GM12878 (cell line): Measurements from ENCODE around the gene KDF1. TPM values are rescaled to one million over a fixed set of nuclear protein-coding genes. Genes with fewer than 3 reads are reported as not detected.

Experiments used
- ATAC-seq: fragments of 200-7000 bp; cut with Tn5 transposase; 3 replicates; pipeline ENCODE4 v1.9.1; 2020; ENCODE audit warnings: mild to moderate bottlenecking, moderate library complexity
- BruUV-seq: library from RNA; stranded (reverse); fragments of 400-500 nt; replicated peaks from 2 replicates; lab custom pipeline; 2021; lab: Mats Ljungman, UMichigan
- CTCF ChIA-PET: fragments of 300-600 bp; sonication (Branson Sonifier 250); formaldehyde crosslinking; extraction: SDS; loops from one replicate; lab custom pipeline; 2021; ENCODE audit warnings: inconsistent platforms; lab: Yijun Ruan, JAX
- POLR2A ChIA-PET: fragments of 350-600 bp; formaldehyde crosslinking; extraction: SDS; loops from one replicate; lab custom pipeline; 2021; ENCODE audit warnings: inconsistent platforms; lab: Charles Lee
- RAD21 ChIA-PET: fragments of 300-600 bp; sonication (Branson Sonifier 250); formaldehyde crosslinking; loops from one replicate; lab custom pipeline; 2023; ENCODE audit warnings: antibody characterized with exemption; ENCODE audit not compliant: unreplicated experiment; lab: Charles Lee
- SMC1A ChIA-PET: fragments of 300-600 bp; sonication (Branson Sonifier 250); formaldehyde crosslinking; loops from one replicate; lab custom pipeline; 2023; ENCODE audit not compliant: unreplicated experiment, uncharacterized antibody; lab: Charles Lee
- DNase-seq: peaks from one replicate; pipeline ENCODE4 v3.0.0-alpha.2; 2011; ENCODE audit warnings: low read depth, low spot score
- FAIRE-seq: peaks from 3 replicates; lab custom pipeline; 2011; peaks lifted over from hg19 to GRCh38; lab: Jason Lieb, UNC
- H2AFZ ChIP-seq: 2 replicates; pipeline ENCODE4 v1.6.0; 2011; ENCODE audit warnings: low read depth, low read length, control low read depth; ENCODE audit not compliant: control insufficient read depth
- H3K27ac ChIP-seq: 2 replicates; pipeline ENCODE4 v1.5.1; 2011; ENCODE audit warnings: control low read depth; ENCODE audit not compliant: control insufficient read depth, insufficient read depth
- H3K27me3 ChIP-seq, 2 experiments: replicated peaks in 1 of 2; 2 replicates each; pipeline versions ENCODE4 v1.6.0 to v1.6.1; 2011; ENCODE audit warnings: low read length in 1 of 2; ENCODE audit not compliant: control insufficient read depth in 2 of 2, insufficient read depth in 2 of 2
- H3K36me3 ChIP-seq, 2 experiments: 2 replicates each; pipeline ENCODE4 v1.5.1; 2011; ENCODE audit warnings: low read length in 1 of 2; ENCODE audit not compliant: control insufficient read depth in 2 of 2, insufficient read depth in 2 of 2
- H3K4me1 ChIP-seq: 2 replicates; pipeline ENCODE4 v1.6.1; 2011; ENCODE audit warnings: mild to moderate bottlenecking, low read length, moderate library complexity, mixed read lengths; ENCODE audit not compliant: control insufficient read depth, insufficient read depth
- H3K4me2 ChIP-seq: 2 replicates; pipeline ENCODE4 v1.6.0; 2011; ENCODE audit warnings: control low read depth; ENCODE audit not compliant: control insufficient read depth, insufficient read depth
- H3K4me3 ChIP-seq: fragments of 200-600 bp; sonication (generic); 2 replicates; pipeline ENCODE4 v1.5.1; 2016
- H3K79me2 ChIP-seq: 2 replicates; pipeline ENCODE4 v1.6.0; 2011; ENCODE audit warnings: low read length; ENCODE audit not compliant: control insufficient read depth, insufficient read depth
- H3K9ac ChIP-seq: 2 replicates; pipeline ENCODE4 v1.8.0; 2011; ENCODE audit warnings: low read length, control low read depth, mixed read lengths; ENCODE audit not compliant: control insufficient read depth, insufficient read depth
- H3K9me3 ChIP-seq: replicated peaks from 3 replicates; pipeline ENCODE4 v1.5.1; 2011; ENCODE audit warnings: mild to moderate bottlenecking, low read length; ENCODE audit not compliant: control insufficient read depth, insufficient read depth
- H4K20me1 ChIP-seq: 2 replicates; pipeline ENCODE4 v1.6.0; 2011; ENCODE audit not compliant: control insufficient read depth, insufficient read depth
- BCL11A ChIP-seq: IDR thresholded peaks from 2 replicates; pipeline ENCODE4 v1.6.1; 2011; ENCODE audit warnings: low read depth, low read length
- BRCA1 ChIP-seq: IDR thresholded peaks from 2 replicates; pipeline ENCODE4 v1.6.1; 2011; ENCODE audit warnings: low read depth, low read length, improper control_type of control experiment
- CBX3 ChIP-seq: fragments of 200-600 bp; sonication (generic); IDR thresholded peaks from 2 replicates; pipeline ENCODE4 v1.6.1; 2016; ENCODE audit warnings: low read depth, borderline replicate concordance
- CREB1 ChIP-seq: IDR thresholded peaks from 2 replicates; pipeline ENCODE4 v1.6.1; 2012; ENCODE audit warnings: low read depth, mild to moderate bottlenecking, inconsistent platforms
- DPF2 ChIP-seq: fragments of 450-650 bp; IDR thresholded peaks from 2 replicates; pipeline ENCODE4 v1.6.1; 2017; ENCODE audit warnings: mild to moderate bottlenecking
- EGR1 ChIP-seq, 2 experiments: IDR thresholded peaks; 1 replicate in 1 of 2; 2 replicates in 1 of 2; pipeline ENCODE4 v1.6.1; 2011 to 2012; ENCODE audit warnings: low read depth in 2 of 2, low read length in 2 of 2, borderline replicate concordance in 1 of 2, mild to moderate bottlenecking in 1 of 2, moderate library complexity in 1 of 2
- IRF4 ChIP-seq: IDR thresholded peaks from 2 replicates; pipeline ENCODE4 v1.6.1; 2011; ENCODE audit warnings: low read depth, low read length
- MEF2A ChIP-seq: IDR thresholded peaks from 2 replicates; pipeline ENCODE4 v1.6.1; 2011; ENCODE audit warnings: low read depth, mild to moderate bottlenecking, low read length, moderate library complexity; ENCODE audit not compliant: insufficient read depth
- POLR2A ChIP-seq: IDR thresholded peaks from 2 replicates; pipeline ENCODE4 v1.6.1; 2011; ENCODE audit warnings: low read depth, mild to moderate bottlenecking, low read length
- SMAD5 ChIP-seq: IDR thresholded peaks from 2 replicates; pipeline ENCODE4 v1.6.1; 2016; ENCODE audit warnings: antibody characterized with exemption, low read depth
- SRF ChIP-seq, 2 experiments: IDR thresholded peaks; 2 replicates each; pipeline ENCODE4 v1.6.1; 2011; ENCODE audit warnings: low read depth in 2 of 2, low read length in 2 of 2, mild to moderate bottlenecking in 1 of 2, moderate library complexity in 1 of 2
- YBX1 ChIP-seq: fragments of 450-650 bp; IDR thresholded peaks from 2 replicates; pipeline ENCODE4 v1.6.1; 2016; ENCODE audit warnings: antibody characterized with exemption
- ZSCAN29 ChIP-seq: fragments of 450-650 bp; IDR thresholded peaks from 2 replicates; pipeline ENCODE4 v1.6.1; 2017; ENCODE audit warnings: mild to moderate bottlenecking, moderate library complexity
- ZZZ3 ChIP-seq: IDR thresholded peaks from 2 replicates; pipeline ENCODE4 v1.6.1; 2011; ENCODE audit warnings: low read depth; ENCODE audit not compliant: control insufficient read depth, insufficient read length
- WGBS: methylation state at CpG from one replicate; pipeline ENCODE4 v1.1.6; 2016; ENCODE audit warnings: low lambda C conversion rate; ENCODE audit not compliant: insufficient replicate concordance, insufficient coverage; ENCODE audit errors: missing lambda C conversion rate; 5-methylcytosine and 5-hydroxymethylcytosine counted together
- in situ Hi-C: fragments of 300-500 bp; cut with MboI; formaldehyde crosslinking; loops from 9 replicates; pipeline ENCODE4 v1.14.3; 2018; ENCODE audit warnings: mixed read lengths
- intact Hi-C: fragments of 100-400 bp; cut with micrococcal nuclease; formaldehyde crosslinking; loops from one replicate; pipeline ENCODE4 v1.14.2; 2022; ENCODE audit not compliant: unreplicated experiment
- polyA plus RNA-seq, 11 experiments: library from polyadenylated mRNA; depleted of rRNA in 4 of 11; unstranded in 6 of 11; stranded (reverse) in 5 of 11; fragments of >200 nt; fragmentation: Nextera tagmentation in 4 of 11; fragmentation: Illumina TruSeq in 1 of 11; extraction: Ambion mirVana in 4 of 11; extraction: Trizol in 1 of 11; gene quantifications; 1 replicate in 1 of 11; 2 replicates in 10 of 11; pipeline versions ENCODE4 v1.2.1 to v1.2.3, GENCODE V29; 2011 to 2016; ENCODE audit warnings: inconsistent platforms in 2 of 11, missing spikeins in 2 of 11, low read depth in 1 of 11
- total RNA-seq, 4 experiments: library from RNA; depleted of rRNA in 3 of 4; stranded (reverse); fragments of >200 nt in 3 of 4; fragmentation: Illumina TruSeq in 1 of 4; extraction: Trizol in 1 of 4; gene quantifications; 2 replicates each; pipeline versions ENCODE4 v1.2.1 to v1.2.3, GENCODE V29; 2013 to 2021
- TF ChIP-seq, protein P1 (sequence below): fragments of 450-650 bp; conservative IDR thresholded peaks from 2 replicates; pipeline ENCODE4 v1.6.1; 2017; ENCODE audit warnings: mild to moderate bottlenecking, moderate library complexity
- TF ChIP-seq, protein P2 (sequence below): fragments of 450-650 bp; IDR thresholded peaks from 2 replicates; pipeline ENCODE4 v1.6.1; 2017; ENCODE audit warnings: mild to moderate bottlenecking
- TF ChIP-seq, protein P3 (sequence below): fragments of 450-650 bp; IDR thresholded peaks from 2 replicates; pipeline ENCODE4 v1.6.1; 2014; ENCODE audit warnings: mild to moderate bottlenecking
- TF ChIP-seq, protein P4 (sequence below): IDR thresholded peaks from 2 replicates; pipeline ENCODE4 v1.6.1; 2011; ENCODE audit warnings: borderline replicate concordance, low read depth, mild to moderate bottlenecking, moderate library complexity, mixed read lengths, low read length; ENCODE audit not compliant: insufficient read depth; ENCODE audit errors: extremely low read length

Gene KDF1
- total and polyA plus RNA-seq, 10 of the 15 experiments (the other 5 are each of a cell fraction or from before 2014, with no cell fraction given), result 0.03 to 0.13 (median 0.04) TPM; not detected in 7

DNA sequence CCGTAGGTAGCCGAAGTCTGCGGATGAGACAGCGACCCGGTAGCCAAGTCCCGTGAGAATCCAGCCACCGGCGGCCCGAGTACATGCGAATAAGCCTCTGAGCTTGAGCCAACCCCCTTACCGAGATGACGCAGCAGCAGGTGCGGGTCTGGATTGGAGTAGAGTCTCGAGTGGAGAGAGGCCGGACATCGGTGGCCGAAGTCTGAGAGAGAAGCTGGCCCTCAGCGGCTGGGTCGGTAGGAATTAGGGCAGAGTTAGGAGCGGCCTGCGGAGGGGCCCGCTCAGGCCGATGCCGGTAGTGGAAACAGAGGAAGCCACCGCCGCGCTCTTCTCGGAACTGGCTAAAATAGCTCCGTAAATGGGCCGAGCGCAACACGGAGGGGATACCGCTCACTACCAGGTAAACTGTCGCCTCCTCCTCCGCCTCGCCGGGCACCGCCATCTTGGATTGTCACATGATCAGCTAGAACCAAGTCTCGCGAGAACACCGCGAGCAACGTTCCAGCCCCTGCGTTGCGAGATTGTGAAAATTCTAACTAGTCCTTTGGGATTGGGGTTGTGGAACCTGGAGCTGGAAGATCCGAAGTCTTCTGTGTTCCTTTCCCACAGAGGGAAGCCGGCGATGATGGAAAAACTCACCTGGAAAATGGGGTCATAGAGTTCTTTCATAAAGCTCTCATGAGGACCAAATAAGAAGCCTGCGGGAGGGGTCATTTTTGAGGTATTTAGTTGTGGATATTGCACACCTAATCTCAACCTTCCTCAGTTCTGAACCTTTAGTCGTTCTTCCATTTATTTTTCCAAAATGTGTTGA lies 60.1 kb downstream of the KDF1 start, which contains the start of gene GPATCH3:
Gene GPATCH3 (minus strand): TSS at position 467 of the 814 bp plus-strand sequence. CDS start 25 bp downstream, at position 442.
- peak within 1 kb of the TSS; percentile 98 for H2AFZ ChIP-seq
- no peaks in the 10 kb centered on the region for H3K9me3 ChIP-seq
- H3K9ac ChIP-seq, result peak within 1 kb of the TSS; percentile 88
- ChIA-PET RAD21 (interaction anchor here (0.6 to 1.1 kb wide), 5 partner anchors 10 to 383 kb away, joined by 3 to 4 read pairs (median 3); partner anchors contain the start of genes GPN2, NR0B2, NUDC and SLC9A1), CTCF (interaction anchor here (1.0 to 1.7 kb wide), 6 partner anchors 10 to 146 kb away, joined by 3 to 6 read pairs (median 3); partner anchors contain the start of gene GPN2), POLR2A (interaction anchor here (0.6 to 3.6 kb wide), 8 partner anchors 9 to 266 kb away, joined by 3 to 33 read pairs (median 4); partner anchors contain the start of genes GPN2, NUDC and SLC9A1), SMC1A (interaction anchor here (0.5 to 2.8 kb wide), 10 partner anchors 10 to 408 kb away, joined by 3 to 18 read pairs (median 3); partner anchors contain the start of genes GPN2 and NUDC)
- peak within 1 kb of the TSS; percentile 84 for H3K4me2 ChIP-seq
- FAIRE-seq (peak; percentile 98), DNase-seq (peak; percentile 79), ATAC-seq (peak; percentile 96)
- 1% methylated on average over 50 of the region's 50 CpGs for WGBS
- H3K79me2 ChIP-seq, result peaks cover 18% of the 10 kb centered on the region
- intact Hi-C loops, result no loop called here
- no peaks in the 10 kb centered on the region for H3K27me3 ChIP-seq
- in situ Hi-C loops, result no loop called here
- H3K4me1 ChIP-seq, result peaks cover 6% of the 10 kb centered on the region; the same call in 1 of the 2 replicates
- H3K4me3 ChIP-seq, result peak within 1 kb of the TSS; percentile 85
- H3K36me3 ChIP-seq, result no peaks in the 10 kb centered on the region; a peak in 2 of 4 replicates
- H3K27ac ChIP-seq, result peak within 1 kb of the TSS; percentile 77
- BruUV-seq, result TSS peak; percentile 87
- H4K20me1 ChIP-seq, result no peaks in the 10 kb centered on the region
- TF ChIP-seq, protein P1, sequence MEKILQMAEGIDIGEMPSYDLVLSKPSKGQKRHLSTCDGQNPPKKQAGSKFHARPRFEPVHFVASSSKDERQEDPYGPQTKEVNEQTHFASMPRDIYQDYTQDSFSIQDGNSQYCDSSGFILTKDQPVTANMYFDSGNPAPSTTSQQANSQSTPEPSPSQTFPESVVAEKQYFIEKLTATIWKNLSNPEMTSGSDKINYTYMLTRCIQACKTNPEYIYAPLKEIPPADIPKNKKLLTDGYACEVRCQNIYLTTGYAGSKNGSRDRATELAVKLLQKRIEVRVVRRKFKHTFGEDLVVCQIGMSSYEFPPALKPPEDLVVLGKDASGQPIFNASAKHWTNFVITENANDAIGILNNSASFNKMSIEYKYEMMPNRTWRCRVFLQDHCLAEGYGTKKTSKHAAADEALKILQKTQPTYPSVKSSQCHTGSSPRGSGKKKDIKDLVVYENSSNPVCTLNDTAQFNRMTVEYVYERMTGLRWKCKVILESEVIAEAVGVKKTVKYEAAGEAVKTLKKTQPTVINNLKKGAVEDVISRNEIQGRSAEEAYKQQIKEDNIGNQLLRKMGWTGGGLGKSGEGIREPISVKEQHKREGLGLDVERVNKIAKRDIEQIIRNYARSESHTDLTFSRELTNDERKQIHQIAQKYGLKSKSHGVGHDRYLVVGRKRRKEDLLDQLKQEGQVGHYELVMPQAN, result peak; percentile 98
- no peak for TF ChIP-seq IRF4
- no peak for TF ChIP-seq BCL11A
- no peak for TF ChIP-seq ZSCAN29
- TF ChIP-seq, protein P2, sequence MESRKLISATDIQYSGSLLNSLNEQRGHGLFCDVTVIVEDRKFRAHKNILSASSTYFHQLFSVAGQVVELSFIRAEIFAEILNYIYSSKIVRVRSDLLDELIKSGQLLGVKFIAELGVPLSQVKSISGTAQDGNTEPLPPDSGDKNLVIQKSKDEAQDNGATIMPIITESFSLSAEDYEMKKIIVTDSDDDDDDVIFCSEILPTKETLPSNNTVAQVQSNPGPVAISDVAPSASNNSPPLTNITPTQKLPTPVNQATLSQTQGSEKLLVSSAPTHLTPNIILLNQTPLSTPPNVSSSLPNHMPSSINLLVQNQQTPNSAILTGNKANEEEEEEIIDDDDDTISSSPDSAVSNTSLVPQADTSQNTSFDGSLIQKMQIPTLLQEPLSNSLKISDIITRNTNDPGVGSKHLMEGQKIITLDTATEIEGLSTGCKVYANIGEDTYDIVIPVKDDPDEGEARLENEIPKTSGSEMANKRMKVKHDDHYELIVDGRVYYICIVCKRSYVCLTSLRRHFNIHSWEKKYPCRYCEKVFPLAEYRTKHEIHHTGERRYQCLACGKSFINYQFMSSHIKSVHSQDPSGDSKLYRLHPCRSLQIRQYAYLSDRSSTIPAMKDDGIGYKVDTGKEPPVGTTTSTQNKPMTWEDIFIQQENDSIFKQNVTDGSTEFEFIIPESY, result no peak
- TF ChIP-seq, protein P3, sequence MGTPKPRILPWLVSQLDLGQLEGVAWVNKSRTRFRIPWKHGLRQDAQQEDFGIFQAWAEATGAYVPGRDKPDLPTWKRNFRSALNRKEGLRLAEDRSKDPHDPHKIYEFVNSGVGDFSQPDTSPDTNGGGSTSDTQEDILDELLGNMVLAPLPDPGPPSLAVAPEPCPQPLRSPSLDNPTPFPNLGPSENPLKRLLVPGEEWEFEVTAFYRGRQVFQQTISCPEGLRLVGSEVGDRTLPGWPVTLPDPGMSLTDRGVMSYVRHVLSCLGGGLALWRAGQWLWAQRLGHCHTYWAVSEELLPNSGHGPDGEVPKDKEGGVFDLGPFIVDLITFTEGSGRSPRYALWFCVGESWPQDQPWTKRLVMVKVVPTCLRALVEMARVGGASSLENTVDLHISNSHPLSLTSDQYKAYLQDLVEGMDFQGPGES, result no peak
- peak; percentile 69; the same call in 1 of the 2 replicates for TF ChIP-seq SMAD5
- TF ChIP-seq, protein P4, sequence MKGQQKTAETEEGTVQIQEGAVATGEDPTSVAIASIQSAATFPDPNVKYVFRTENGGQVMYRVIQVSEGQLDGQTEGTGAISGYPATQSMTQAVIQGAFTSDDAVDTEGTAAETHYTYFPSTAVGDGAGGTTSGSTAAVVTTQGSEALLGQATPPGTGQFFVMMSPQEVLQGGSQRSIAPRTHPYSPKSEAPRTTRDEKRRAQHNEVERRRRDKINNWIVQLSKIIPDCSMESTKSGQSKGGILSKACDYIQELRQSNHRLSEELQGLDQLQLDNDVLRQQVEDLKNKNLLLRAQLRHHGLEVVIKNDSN, result peak; percentile 91
- TF ChIP-seq EGR1 (IDR thresholded peaks at IDR 0.05; ENCODE audit: borderline replicate concordance in 1 of 2, low read depth in 2 of 2, low read length in 2 of 2), result peak in 1 of 2 experiments; percentile 63; a peak in 1 of 3 replicates
- no peak for TF ChIP-seq SRF (IDR thresholded peaks at IDR 0.05; ENCODE audit: low read depth in 2 of 2, low read length in 2 of 2)
- no peak for TF ChIP-seq ZZZ3
- TF ChIP-seq MEF2A, result 0 out of 2 replicates have a peak, but pooled peaks have one; percentile 48
- peak; percentile 98 for TF ChIP-seq POLR2A
- no peak for TF ChIP-seq DPF2
- TF ChIP-seq BRCA1, result peak; percentile 90
- TF ChIP-seq CREB1, result 0 out of 2 replicates have a peak, but pooled peaks have one; percentile 25
- TF ChIP-seq CBX3, result no peak
- no peak for TF ChIP-seq YBX1
